Stimulated activated CD4-positive, alpha-beta T cell treated with anti-CD3 and anti-CD28 coated beads, Interleukin-1b, Interleukin-23, amount 100 ng/mL, for 48 hours (primary cell): ENCODE data around the gene HAPLN3.

Source experiments
- DNase-seq: peaks from one replicate; pipeline ENCODE4 v3.0.0-alpha.2; 2020

Gene HAPLN3

GRCh38 chr15:88891540-88892254 lies 3.6 kb downstream of the HAPLN3 start:
- no peak for DNase-seq

GRCh38 chr15:88890495-88890894 lies 4.8 kb downstream of the HAPLN3 start:
- no peak for DNase-seq

- no peak for DNase-seq
Measured at GRCh38 chr15:88888719-88889118, 6.6 kb downstream of the HAPLN3 start.

GRCh38 chr15:88887068-88887580 lies 8.2 kb downstream of the HAPLN3 start:
- DNase-seq = no peak

GRCh38 chr15:88882785-88883184 lies 12.6 kb downstream of the HAPLN3 start:
- DNase-seq = no peak

- no peak for DNase-seq
Measured at GRCh38 chr15:88881775-88882174, 13.6 kb downstream of the HAPLN3 start.

GRCh38 chr15:88880944-88881740 lies 14.2 kb downstream of the HAPLN3 start:
- no peak for DNase-seq

- DNase-seq = peak; percentile 41
Measured at GRCh38 chr15:88878720-88879184, 16.6 kb downstream of the HAPLN3 start.

GRCh38 chr15:88877906-88878305 lies 17.4 kb downstream of the HAPLN3 start:
- no peak for DNase-seq

- no peak for DNase-seq
Measured at GRCh38 chr15:88877415-88877814, 17.9 kb downstream of the HAPLN3 start.

GRCh38 chr15:88876573-88876972 lies 18.8 kb downstream of the HAPLN3 start:
- no peak for DNase-seq

GRCh38 chr15:88874684-88875083 lies 20.7 kb downstream of the HAPLN3 start:
- no peak for DNase-seq

- no peak for DNase-seq
Measured at GRCh38 chr15:88874275-88874674, 21.1 kb downstream of the HAPLN3 start.

GRCh38 chr15:88873786-88874185 lies 21.6 kb downstream of the HAPLN3 start:
- DNase-seq = no peak

GRCh38 chr15:88872706-88873105 lies 22.6 kb downstream of the HAPLN3 start:
- no peak for DNase-seq

- no peak for DNase-seq
Measured at GRCh38 chr15:88872106-88872505, 23.2 kb downstream of the HAPLN3 start.

GRCh38 chr15:88871313-88871712 lies 24.0 kb downstream of the HAPLN3 start:
- DNase-seq = no peak

- DNase-seq = no peak
Measured at GRCh38 chr15:88866295-88866881, 29.0 kb downstream of the HAPLN3 start.

GRCh38 chr15:88865498-88866099 lies 29.7 kb downstream of the HAPLN3 start:
- DNase-seq = no peak

GRCh38 chr15:88864861-88865497 lies 30.4 kb downstream of the HAPLN3 start:
- no peak for DNase-seq

GRCh38 chr15:88863412-88863811 lies 31.9 kb downstream of the HAPLN3 start:
- no peak for DNase-seq

GRCh38 chr15:88860212-88860611 lies 35.1 kb downstream of the HAPLN3 start:
- DNase-seq = no peak

- no peak for DNase-seq
Measured at GRCh38 chr15:88859550-88859949, 35.8 kb downstream of the HAPLN3 start.
